Brain microvascular endothelial cell (primary cell): ENCODE data around the gene ZFYVE28.
"Not testable (repeated sequence)": the region's sequence is repeated elsewhere in the genome, so short reads cannot be mapped to it uniquely, and the experiment has no call there.

Source experiments
- DNase-seq: peaks from one replicate; pipeline ENCODE4 v3.0.0-alpha.2; 2020
- H3K27ac ChIP-seq: fragments of 250-450 bp; sonication (Bioruptor Pico); 2 replicates; pipeline ENCODE4 v1.5.1; 2020; ENCODE audit warnings: mild to moderate bottlenecking, moderate library complexity
- H3K27me3 ChIP-seq: fragments of 250-450 bp; sonication (Bioruptor Pico); replicated peaks from 2 replicates; pipeline ENCODE4 v1.5.1; 2020; ENCODE audit warnings: mild to moderate bottlenecking
- H3K36me3 ChIP-seq: fragments of 250-450 bp; sonication (Bioruptor Pico); replicated peaks from 2 replicates; pipeline ENCODE4 v1.5.1; 2020; ENCODE audit warnings: mild to moderate bottlenecking
- H3K4me3 ChIP-seq: 2 replicates; pipeline ENCODE4 v1.5.1; 2011; ENCODE audit warnings: low read depth, mild to moderate bottlenecking, control low read depth, low read length, moderate library complexity
- in situ Hi-C: cut with HindIII; loops from 2 replicates; pipeline ENCODE4 v1.10.0; 2017; ENCODE audit warnings: low sequenced_read_pairs, low pct_ligation_motif_present
- TF ChIP-seq, protein P1 (sequence below): IDR thresholded peaks from 2 replicates; pipeline ENCODE4 v1.5.1; 2011; ENCODE audit warnings: low read depth, mild to moderate bottlenecking, moderate library complexity, low read length, control low read depth, inconsistent platforms; ENCODE audit errors: missing control alignments

The ZFYVE28 gene

GRCh38 chr4:2432004-2432403, 13.6 kb upstream of the ZFYVE28 start:
- H3K27me3 ChIP-seq = peaks cover 3% of the 10 kb centered on the region
- TF ChIP-seq, protein P1, sequence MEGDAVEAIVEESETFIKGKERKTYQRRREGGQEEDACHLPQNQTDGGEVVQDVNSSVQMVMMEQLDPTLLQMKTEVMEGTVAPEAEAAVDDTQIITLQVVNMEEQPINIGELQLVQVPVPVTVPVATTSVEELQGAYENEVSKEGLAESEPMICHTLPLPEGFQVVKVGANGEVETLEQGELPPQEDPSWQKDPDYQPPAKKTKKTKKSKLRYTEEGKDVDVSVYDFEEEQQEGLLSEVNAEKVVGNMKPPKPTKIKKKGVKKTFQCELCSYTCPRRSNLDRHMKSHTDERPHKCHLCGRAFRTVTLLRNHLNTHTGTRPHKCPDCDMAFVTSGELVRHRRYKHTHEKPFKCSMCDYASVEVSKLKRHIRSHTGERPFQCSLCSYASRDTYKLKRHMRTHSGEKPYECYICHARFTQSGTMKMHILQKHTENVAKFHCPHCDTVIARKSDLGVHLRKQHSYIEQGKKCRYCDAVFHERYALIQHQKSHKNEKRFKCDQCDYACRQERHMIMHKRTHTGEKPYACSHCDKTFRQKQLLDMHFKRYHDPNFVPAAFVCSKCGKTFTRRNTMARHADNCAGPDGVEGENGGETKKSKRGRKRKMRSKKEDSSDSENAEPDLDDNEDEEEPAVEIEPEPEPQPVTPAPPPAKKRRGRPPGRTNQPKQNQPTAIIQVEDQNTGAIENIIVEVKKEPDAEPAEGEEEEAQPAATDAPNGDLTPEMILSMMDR = no peak
- in situ Hi-C loops = no loop called here
- no peak overlapping the region for H3K27ac ChIP-seq
- no peaks in the 10 kb centered on the region for H3K36me3 ChIP-seq
- DNase-seq = no peak
- no peak overlapping the region for H3K4me3 ChIP-seq

GRCh38 chr4:2429945-2430757, 11.7 kb upstream of the ZFYVE28 start:
- in situ Hi-C loops, H3K4me3 ChIP-seq, H3K27ac ChIP-seq, DNase-seq, H3K27me3 ChIP-seq, H3K36me3 ChIP-seq: not testable (repeated sequence)

GRCh38 chr4:2428496-2429213, 10.2 kb upstream of the ZFYVE28 start:
- in situ Hi-C loops = no loop called here
- H3K4me3 ChIP-seq = no peak overlapping the region
- H3K27me3 ChIP-seq = peaks cover 2% of the 10 kb centered on the region
- no peak overlapping the region for H3K27ac ChIP-seq
- no peaks in the 10 kb centered on the region for H3K36me3 ChIP-seq
- TF ChIP-seq, protein P1 = no peak
- DNase-seq = no peak

GRCh38 chr4:2427383-2428334, 9.2 kb upstream of the ZFYVE28 start:
- no peaks in the 10 kb centered on the region for H3K27me3 ChIP-seq
- no peaks in the 10 kb centered on the region for H3K36me3 ChIP-seq
- DNase-seq = no peak
- no peak overlapping the region for H3K27ac ChIP-seq
- no peak overlapping the region for H3K4me3 ChIP-seq
- TF ChIP-seq, protein P1 = no peak
- in situ Hi-C loops = no loop called here

GRCh38 chr4:2426711-2427275, 8.3 kb upstream of the ZFYVE28 start:
- Histone ChIP-seq H3K27me3 (no peaks in the 10 kb centered on the region), H3K36me3 (no peaks in the 10 kb centered on the region), H3K27ac (no peak overlapping the region), H3K4me3 (no peak overlapping the region)
- TF ChIP-seq, protein P1 = no peak
- in situ Hi-C loops = no loop called here
- DNase-seq = no peak
